Neural progenitor cell (in vitro differentiated cells): ENCODE results near the gene ALKBH2. TPM values are rescaled to one million over a fixed set of nuclear protein-coding genes. Genes with fewer than 3 reads are reported as not detected.
A peak's percentile ranks its signal among the peaks of the same experiment; 100 is the strongest.

ENCODE experiments used
- DNase-seq: peaks from one replicate; pipeline ENCODE4 v3.0.0-alpha.2; 2016; ENCODE audit warnings: low spot score
- H2AFZ ChIP-seq: fragments of 200-600 bp; sonication (generic); replicated peaks from 2 replicates; pipeline ENCODE4 v1.6.1; 2016; ENCODE audit warnings: antibody characterized with exemption
- H3F3A ChIP-seq: fragments of 200-600 bp; sonication (generic); 2 replicates; pipeline ENCODE4 v1.6.1; 2016; ENCODE audit warnings: antibody characterized with exemption, low read depth
- H3K27ac ChIP-seq: fragments of 200-600 bp; sonication (generic); 2 replicates; pipeline ENCODE4 v1.5.1; 2016; ENCODE audit warnings: mild to moderate bottlenecking
- H3K27me3 ChIP-seq: fragments of 200-600 bp; sonication (generic); 2 replicates; pipeline ENCODE4 v1.6.1; 2016; ENCODE audit warnings: mild to moderate bottlenecking, moderate library complexity
- H3K36me3 ChIP-seq: fragments of 200-600 bp; sonication (generic); 2 replicates; pipeline ENCODE4 v1.5.1; 2016
- H3K4me1 ChIP-seq: fragments of 200-600 bp; sonication (generic); 2 replicates; pipeline ENCODE4 v1.6.1; 2016; ENCODE audit warnings: mixed run types
- H3K4me2 ChIP-seq: fragments of 200-600 bp; sonication (generic); 2 replicates; pipeline ENCODE4 v1.6.1; 2016
- H3K4me3 ChIP-seq: fragments of 200-600 bp; sonication (generic); 2 replicates; pipeline ENCODE4 v1.5.1; 2016
- H3K79me2 ChIP-seq: fragments of 200-600 bp; sonication (generic); 2 replicates; pipeline ENCODE4 v1.6.1; 2016; ENCODE audit warnings: low read depth
- H3K9ac ChIP-seq: fragments of 200-600 bp; sonication (generic); 2 replicates; pipeline ENCODE4 v1.6.1; 2016
- H3K9me3 ChIP-seq: fragments of 200-600 bp; sonication (generic); 2 replicates; pipeline ENCODE4 v1.5.1; 2016; ENCODE audit warnings: low read depth
- H4K20me1 ChIP-seq: fragments of 200-600 bp; sonication (generic); 2 replicates; pipeline ENCODE4 v1.6.1; 2016; ENCODE audit warnings: low read depth
- H3K27ac Mint-ChIP-seq: 3 replicates; pipeline ENCODE4 v1.8.0; 2021; ENCODE audit warnings: mixed read lengths
- H3K27me3 Mint-ChIP-seq: 2 replicates; pipeline ENCODE4 v1.8.0; 2022; ENCODE audit warnings: low read depth, mild to moderate bottlenecking, inconsistent platforms, moderate library complexity, mixed read lengths; ENCODE audit not compliant: insufficient read depth
- H3K36me3 Mint-ChIP-seq: 3 replicates; pipeline ENCODE4 v1.8.0; 2021; ENCODE audit warnings: mixed read lengths
- H3K4me1 Mint-ChIP-seq: 3 replicates; pipeline ENCODE4 v1.8.0; 2021; ENCODE audit warnings: mixed read lengths
- H3K4me3 Mint-ChIP-seq: 3 replicates; pipeline ENCODE4 v1.8.0; 2021; ENCODE audit warnings: mild to moderate bottlenecking, moderate library complexity, mixed read lengths
- H3K9me3 Mint-ChIP-seq: 3 replicates; pipeline ENCODE4 v1.8.0; 2020; ENCODE audit warnings: mixed read lengths
- EZH2 ChIP-seq: fragments of 200-600 bp; sonication (generic); IDR thresholded peaks from 2 replicates; pipeline ENCODE4 v1.6.1; 2017; ENCODE audit warnings: antibody characterized with exemption, mild to moderate bottlenecking, moderate library complexity
- EZH2phosphoT487 ChIP-seq: fragments of 200-600 bp; sonication (generic); IDR thresholded peaks from 2 replicates; pipeline ENCODE4 v1.6.1; 2017; ENCODE audit warnings: antibody characterized with exemption
- total RNA-seq: library from RNA; depleted of rRNA; stranded (reverse); fragments of >200 nt; gene quantifications from 2 replicates; pipeline ENCODE4 v1.2.3, GENCODE V29; 2015; ENCODE audit warnings: low replicate concordance
- TF ChIP-seq, protein P1 (sequence below): fragments of 200-600 bp; sonication (generic); IDR thresholded peaks from 2 replicates; pipeline ENCODE4 v1.5.1; 2017; ENCODE audit warnings: antibody characterized with exemption, mild to moderate bottlenecking

The ALKBH2 gene
- total RNA-seq, 1 donor from 2014 or later, result 18.5 TPM

DNA sequence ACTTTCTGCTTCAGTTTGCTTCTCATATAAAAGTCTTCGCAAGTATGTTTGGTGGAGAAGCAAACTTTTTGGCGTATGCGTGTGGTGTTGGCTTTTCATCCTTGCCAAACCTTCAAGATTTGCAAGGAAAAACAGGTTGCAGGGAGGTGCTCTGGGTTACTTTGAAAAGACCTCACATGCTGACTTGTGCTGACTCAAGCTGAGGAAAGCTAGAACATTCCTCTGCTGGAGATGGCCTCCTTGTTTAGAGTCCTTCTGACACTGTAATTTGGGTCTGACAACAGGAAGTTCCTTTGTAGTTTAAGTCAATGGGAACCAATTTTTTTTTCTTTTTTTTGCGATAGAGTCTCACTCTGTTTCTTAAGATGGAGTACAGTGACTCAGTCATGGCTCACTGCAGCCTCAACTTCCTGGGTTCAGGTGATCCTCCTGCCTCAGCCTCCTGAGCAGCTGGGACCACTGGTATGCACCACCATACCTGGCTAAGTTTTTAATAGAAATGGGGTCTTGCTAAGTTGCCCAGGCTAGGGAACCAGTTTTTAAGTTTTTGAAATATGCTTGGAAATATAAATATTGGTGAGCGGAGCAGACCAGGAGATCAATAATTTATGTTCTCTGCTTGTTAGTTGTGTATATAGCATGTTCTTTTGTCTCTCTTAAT is 20.5 kb upstream of the ALKBH2 start:
- Histone ChIP-seq H3K9me3 (no peaks in the 10 kb centered on the region), H3K9ac (no peak overlapping the region), H3K27me3 (no peaks in the 10 kb centered on the region), H4K20me1 (no peaks in the 10 kb centered on the region), H2AFZ (no peak overlapping the region), H3F3A (peaks cover 34% of the 10 kb centered on the region), H3K4me1 (peaks cover 28% of the 10 kb centered on the region), H3K27ac (no peak overlapping the region), H3K36me3 (no peaks in the 10 kb centered on the region), H3K4me2 (no peak overlapping the region), H3K79me2 (no peaks in the 10 kb centered on the region), H3K4me3 (no peak overlapping the region)
- H3K27me3 Mint-ChIP-seq, result peaks cover 2% of the 10 kb centered on the region
- no peak overlapping the region for H3K4me3 Mint-ChIP-seq
- DNase-seq, result no peak
- no peaks in the 10 kb centered on the region for H3K9me3 Mint-ChIP-seq
- H3K36me3 Mint-ChIP-seq, result peaks cover 9% of the 10 kb centered on the region
- peaks cover 53% of the 10 kb centered on the region for H3K4me1 Mint-ChIP-seq
- TF ChIP-seq EZH2, result no peak
- no peak for TF ChIP-seq EZH2phosphoT487
- TF ChIP-seq, protein P1, sequence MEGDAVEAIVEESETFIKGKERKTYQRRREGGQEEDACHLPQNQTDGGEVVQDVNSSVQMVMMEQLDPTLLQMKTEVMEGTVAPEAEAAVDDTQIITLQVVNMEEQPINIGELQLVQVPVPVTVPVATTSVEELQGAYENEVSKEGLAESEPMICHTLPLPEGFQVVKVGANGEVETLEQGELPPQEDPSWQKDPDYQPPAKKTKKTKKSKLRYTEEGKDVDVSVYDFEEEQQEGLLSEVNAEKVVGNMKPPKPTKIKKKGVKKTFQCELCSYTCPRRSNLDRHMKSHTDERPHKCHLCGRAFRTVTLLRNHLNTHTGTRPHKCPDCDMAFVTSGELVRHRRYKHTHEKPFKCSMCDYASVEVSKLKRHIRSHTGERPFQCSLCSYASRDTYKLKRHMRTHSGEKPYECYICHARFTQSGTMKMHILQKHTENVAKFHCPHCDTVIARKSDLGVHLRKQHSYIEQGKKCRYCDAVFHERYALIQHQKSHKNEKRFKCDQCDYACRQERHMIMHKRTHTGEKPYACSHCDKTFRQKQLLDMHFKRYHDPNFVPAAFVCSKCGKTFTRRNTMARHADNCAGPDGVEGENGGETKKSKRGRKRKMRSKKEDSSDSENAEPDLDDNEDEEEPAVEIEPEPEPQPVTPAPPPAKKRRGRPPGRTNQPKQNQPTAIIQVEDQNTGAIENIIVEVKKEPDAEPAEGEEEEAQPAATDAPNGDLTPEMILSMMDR, result no peak
- H3K27ac Mint-ChIP-seq, result no peak overlapping the region

DNA sequence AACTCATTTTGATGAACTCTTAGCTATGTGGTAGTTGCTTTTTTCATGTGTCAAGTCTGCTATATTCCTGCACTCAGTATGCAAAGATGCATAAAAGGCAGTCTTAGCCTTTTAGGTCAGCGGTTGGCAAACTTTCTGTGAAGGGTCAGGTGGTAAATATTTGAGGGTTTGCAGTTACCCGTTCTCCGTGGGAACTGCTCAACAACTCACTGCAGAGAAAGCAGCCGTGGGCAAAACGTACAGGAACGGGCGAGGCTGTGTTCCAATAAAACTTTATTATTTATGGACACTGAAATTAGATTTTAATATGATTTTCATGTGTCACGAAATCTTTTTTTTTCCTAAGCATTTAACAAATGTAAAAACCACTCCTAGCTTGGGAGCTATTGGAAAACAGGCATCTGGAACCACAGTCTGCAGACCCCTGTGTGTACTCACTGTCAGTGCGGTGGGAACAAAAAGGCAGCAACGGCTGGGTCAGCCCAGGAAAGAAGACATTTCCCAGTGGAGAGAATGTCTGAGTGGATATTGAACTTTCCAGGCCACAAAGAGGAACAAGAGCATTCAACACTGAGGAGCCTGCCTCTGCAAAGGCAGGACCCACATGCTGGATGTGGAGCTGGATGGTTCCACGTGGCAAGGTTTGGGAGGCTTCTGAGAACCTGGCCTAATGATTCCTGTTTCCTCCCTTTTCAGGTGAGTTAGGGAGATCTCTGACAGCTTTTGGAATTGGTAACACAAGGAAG is 19.6 kb upstream of the ALKBH2 start:
- no peak for DNase-seq
- Histone ChIP-seq H4K20me1 (no peaks in the 10 kb centered on the region), H2AFZ (no peak overlapping the region), H3K9me3 (no peaks in the 10 kb centered on the region), H3K36me3 (no peaks in the 10 kb centered on the region), H3K27me3 (no peaks in the 10 kb centered on the region), H3K27ac (no peak overlapping the region), H3F3A (peaks cover 42% of the 10 kb centered on the region), H3K4me1 (peaks cover 28% of the 10 kb centered on the region), H3K4me2 (no peak overlapping the region), H3K4me3 (no peak overlapping the region), H3K9ac (no peak overlapping the region), H3K79me2 (no peaks in the 10 kb centered on the region)
- Mint-ChIP-seq H3K27ac (no peak overlapping the region), H3K4me3 (peak overlapping the region; percentile 15), H3K27me3 (peaks cover 2% of the 10 kb centered on the region), H3K36me3 (peaks cover 11% of the 10 kb centered on the region), H3K4me1 (peaks cover 53% of the 10 kb centered on the region), H3K9me3 (no peaks in the 10 kb centered on the region)
- TF ChIP-seq, protein P1, result no peak
- TF ChIP-seq EZH2 (no peak), EZH2phosphoT487 (no peak)

DNA sequence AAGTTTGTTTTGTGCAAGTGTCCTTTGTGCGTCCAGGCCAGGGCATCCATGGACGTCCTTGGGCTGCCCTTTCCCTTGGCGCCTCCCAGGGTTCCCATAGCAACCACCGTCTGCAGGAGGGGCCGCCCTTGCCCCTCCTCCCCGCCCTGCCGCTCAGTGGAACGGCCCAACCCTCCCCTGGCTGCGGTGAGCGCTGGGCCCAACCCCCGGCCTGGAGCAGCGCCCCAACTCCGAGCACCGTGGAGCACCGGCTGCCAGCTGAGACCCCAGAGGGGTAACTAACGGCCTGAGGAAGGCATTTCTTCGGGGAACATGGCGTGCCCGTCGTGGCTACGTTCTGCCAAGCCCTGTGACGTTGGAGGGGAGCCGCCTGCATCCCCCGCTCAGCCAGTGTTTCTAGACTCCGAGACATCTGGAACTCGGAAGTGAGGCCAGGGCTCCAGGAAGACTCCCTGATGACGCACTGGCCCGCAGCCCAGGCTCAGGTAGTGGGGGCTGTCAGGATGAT is 17.8 kb upstream of the ALKBH2 start:
- H3K27me3 ChIP-seq, result no peaks in the 10 kb centered on the region

More for the DNA sequence above, 17.8 kb upstream of the ALKBH2 start:
- Mint-ChIP-seq H3K27ac (peak overlapping the region; percentile 97), H3K36me3 (peaks cover 15% of the 10 kb centered on the region), H3K27me3 (peaks cover 2% of the 10 kb centered on the region), H3K4me1 (peaks cover 46% of the 10 kb centered on the region), H3K4me3 (peak overlapping the region; percentile 65), H3K9me3 (no peaks in the 10 kb centered on the region)
- TF ChIP-seq EZH2phosphoT487 (no peak), EZH2 (no peak)
- TF ChIP-seq, protein P1, result no peak
- peak overlapping the region; percentile 60 for H2AFZ ChIP-seq
- peak overlapping the region; percentile 33 for H3K4me3 ChIP-seq
- no peaks in the 10 kb centered on the region for H3K9me3 ChIP-seq
- no peaks in the 10 kb centered on the region for H3K79me2 ChIP-seq
- peaks cover 43% of the 10 kb centered on the region for H3F3A ChIP-seq
- H3K27ac ChIP-seq, result peak overlapping the region; percentile 3
- peaks cover 23% of the 10 kb centered on the region for H3K4me1 ChIP-seq
- H3K9ac ChIP-seq, result no peak overlapping the region
- DNase-seq, result peak; percentile 95
- H3K36me3 ChIP-seq, result no peaks in the 10 kb centered on the region
- no peaks in the 10 kb centered on the region for H4K20me1 ChIP-seq
- H3K4me2 ChIP-seq, result peak overlapping the region; percentile 62
